DMS114 treated with DMSO at 0.1 percent for 48 hours (cell line): Measurements from ENCODE around the gene SERBP1.
"Not testable (repeated sequence)": the region's sequence is repeated elsewhere in the genome, so short reads cannot be mapped to it uniquely, and the experiment has no call there.

Source experiments
- DNase-seq: peaks from one replicate; lab custom pipeline; 2025; ENCODE audit not compliant: unreplicated experiment; lab: John Stamatoyannopoulos, UW

The SERBP1 gene

GRCh38 chr1:67441183-67441582 lies 11.0 kb upstream of the SERBP1 start:
- no peak for DNase-seq

- DNase-seq = no peak
Measured at GRCh38 chr1:67440339-67440738, 10.1 kb upstream of the SERBP1 start.

GRCh38 chr1:67439277-67440029 lies 9.3 kb upstream of the SERBP1 start:
- DNase-seq = no peak

GRCh38 chr1:67437961-67438360 lies 7.8 kb upstream of the SERBP1 start:
- DNase-seq = no peak

GRCh38 chr1:67436511-67437055 lies 6.4 kb upstream of the SERBP1 start:
- DNase-seq = no peak

- DNase-seq = no peak
Measured at GRCh38 chr1:67434491-67434890, 4.3 kb upstream of the SERBP1 start.

GRCh38 chr1:67433837-67434236 lies 3.6 kb upstream of the SERBP1 start:
- DNase-seq = no peak

GRCh38 chr1:67432745-67433144 lies 2.5 kb upstream of the SERBP1 start:
- no peak for DNase-seq

GRCh38 chr1:67431869-67432578 lies 1.8 kb upstream of the SERBP1 start:
- no peak for DNase-seq

GRCh38 chr1:67431156-67431765 lies 1.1 kb upstream of the SERBP1 start:
- no peak for DNase-seq

- DNase-seq = no peak
Measured at GRCh38 chr1:67429528-67430357, 459 bp downstream of the SERBP1 start.

GRCh38 chr1:67429011-67429527 lies 1.1 kb downstream of the SERBP1 start:
- no peak for DNase-seq

GRCh38 chr1:67427947-67428346 lies 2.3 kb downstream of the SERBP1 start:
- no peak for DNase-seq

GRCh38 chr1:67427465-67427864 lies 2.7 kb downstream of the SERBP1 start:
- DNase-seq = no peak

- DNase-seq = no peak
Measured at GRCh38 chr1:67420835-67421492, 9.2 kb downstream of the SERBP1 start.

GRCh38 chr1:67418839-67419586 lies 11.2 kb downstream of the SERBP1 start:
- no peak for DNase-seq

GRCh38 chr1:67417733-67418132 lies 12.5 kb downstream of the SERBP1 start:
- not testable (repeated sequence) for DNase-seq

GRCh38 chr1:67415041-67415440 lies 15.2 kb downstream of the SERBP1 start:
- no peak for DNase-seq

- DNase-seq = no peak
Measured at GRCh38 chr1:67414574-67414973, 15.6 kb downstream of the SERBP1 start.
